DND-41 (cell line): ENCODE results near the gene FRZB.

Experiments
- ATAC-seq: fragments of 200-7000 bp; cut with Tn5 transposase; 3 replicates; pipeline ENCODE4 v1.9.1; 2021; ENCODE audit warnings: low read depth; ENCODE audit not compliant: insufficient read depth
- DNase-seq: peaks from one replicate; pipeline ENCODE4 v3.0.0-alpha.2; 2020
- H2AFZ ChIP-seq: 2 replicates; pipeline ENCODE4 v1.6.0; 2012; ENCODE audit warnings: low read depth, low read length
- H3K27ac ChIP-seq: 2 replicates; pipeline ENCODE4 v1.5.1; 2012; ENCODE audit warnings: low read length, inconsistent platforms
- H3K27me3 ChIP-seq: fragments of 200-600 bp; sonication (generic); 2 replicates; pipeline ENCODE4 v1.6.0; 2012; ENCODE audit warnings: low read length, mild to moderate bottlenecking, inconsistent platforms; ENCODE audit not compliant: insufficient read depth, poor library complexity
- H3K36me3 ChIP-seq: 2 replicates; pipeline ENCODE4 v1.5.1; 2012; ENCODE audit warnings: low read length, inconsistent platforms; ENCODE audit not compliant: insufficient read depth
- H3K4me1 ChIP-seq: 2 replicates; pipeline ENCODE4 v1.5.1; 2012; ENCODE audit warnings: mild to moderate bottlenecking, low read length; ENCODE audit not compliant: insufficient read depth
- H3K4me2 ChIP-seq: 2 replicates; pipeline ENCODE4 v1.6.0; 2012; ENCODE audit warnings: mild to moderate bottlenecking, moderate library complexity, low read length, inconsistent platforms; ENCODE audit not compliant: insufficient read depth
- H3K4me3 ChIP-seq, 2 experiments: fragments of 200-600 bp in 1 of 2; shearing (Covaris generic) in 1 of 2; 2 replicates each; pipeline ENCODE4 v1.5.1; 2012 to 2016; ENCODE audit warnings: inconsistent platforms in 2 of 2, low read length in 2 of 2, mild to moderate bottlenecking in 2 of 2, low read depth in 1 of 2, moderate library complexity in 1 of 2
- H3K79me2 ChIP-seq: 2 replicates; pipeline ENCODE4 v1.6.0; 2012; ENCODE audit warnings: low read length, inconsistent platforms; ENCODE audit not compliant: insufficient read depth
- H3K9ac ChIP-seq: 2 replicates; pipeline ENCODE4 v1.6.0; 2012; ENCODE audit warnings: low read depth, mild to moderate bottlenecking, inconsistent platforms, low read length, moderate library complexity
- H3K9me3 ChIP-seq: 2 replicates; pipeline ENCODE4 v1.5.1; 2012; ENCODE audit warnings: low read length, moderate library complexity, mild to moderate bottlenecking, inconsistent platforms; ENCODE audit not compliant: insufficient read depth, severe bottlenecking
- H4K20me1 ChIP-seq: 2 replicates; pipeline ENCODE4 v1.6.0; 2012; ENCODE audit warnings: low read length; ENCODE audit not compliant: insufficient read depth
- EZH2 ChIP-seq: IDR thresholded peaks from 3 replicates; pipeline ENCODE4 v1.6.1; 2012; ENCODE audit warnings: borderline replicate concordance, low read depth, mild to moderate bottlenecking, moderate library complexity, low read length, inconsistent platforms; ENCODE audit not compliant: severe bottlenecking
- TF ChIP-seq, protein P1 (sequence below): IDR thresholded peaks from 2 replicates; pipeline ENCODE4 v1.5.1; 2012; ENCODE audit warnings: borderline replicate concordance, low read length, moderate library complexity, mild to moderate bottlenecking; ENCODE audit not compliant: poor library complexity, severe bottlenecking; ENCODE audit errors: extremely low read depth

FRZB gene

DNA sequence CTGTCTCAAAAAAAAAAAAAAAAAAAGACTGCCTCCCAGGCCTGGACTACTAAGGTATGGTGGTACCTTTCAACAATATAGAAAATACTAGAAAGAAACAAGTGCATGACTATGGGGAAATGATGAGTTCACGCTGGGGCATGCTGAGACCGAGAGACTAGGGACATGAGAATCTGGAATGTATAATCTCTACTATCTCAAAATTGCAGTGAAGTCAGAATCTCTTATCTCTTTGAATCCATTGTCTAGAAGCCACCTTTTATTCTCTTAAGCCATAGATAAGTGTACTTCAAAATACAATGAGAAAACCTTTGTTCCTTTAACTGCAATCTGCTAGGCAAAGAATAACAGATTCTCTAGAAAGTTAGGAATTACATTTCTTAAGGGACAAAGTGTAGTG is 5.6 kb downstream of the FRZB start:
- H3K4me1 ChIP-seq: no peaks in the 10 kb centered on the region
- TF ChIP-seq, protein P1, sequence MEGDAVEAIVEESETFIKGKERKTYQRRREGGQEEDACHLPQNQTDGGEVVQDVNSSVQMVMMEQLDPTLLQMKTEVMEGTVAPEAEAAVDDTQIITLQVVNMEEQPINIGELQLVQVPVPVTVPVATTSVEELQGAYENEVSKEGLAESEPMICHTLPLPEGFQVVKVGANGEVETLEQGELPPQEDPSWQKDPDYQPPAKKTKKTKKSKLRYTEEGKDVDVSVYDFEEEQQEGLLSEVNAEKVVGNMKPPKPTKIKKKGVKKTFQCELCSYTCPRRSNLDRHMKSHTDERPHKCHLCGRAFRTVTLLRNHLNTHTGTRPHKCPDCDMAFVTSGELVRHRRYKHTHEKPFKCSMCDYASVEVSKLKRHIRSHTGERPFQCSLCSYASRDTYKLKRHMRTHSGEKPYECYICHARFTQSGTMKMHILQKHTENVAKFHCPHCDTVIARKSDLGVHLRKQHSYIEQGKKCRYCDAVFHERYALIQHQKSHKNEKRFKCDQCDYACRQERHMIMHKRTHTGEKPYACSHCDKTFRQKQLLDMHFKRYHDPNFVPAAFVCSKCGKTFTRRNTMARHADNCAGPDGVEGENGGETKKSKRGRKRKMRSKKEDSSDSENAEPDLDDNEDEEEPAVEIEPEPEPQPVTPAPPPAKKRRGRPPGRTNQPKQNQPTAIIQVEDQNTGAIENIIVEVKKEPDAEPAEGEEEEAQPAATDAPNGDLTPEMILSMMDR: no peak
- no peak for TF ChIP-seq EZH2
- DNase-seq (no peak), ATAC-seq (no peak)
- H3K9me3 ChIP-seq: no peaks in the 10 kb centered on the region
- no peaks in the 10 kb centered on the region for H4K20me1 ChIP-seq
- H3K4me3 ChIP-seq: no peak overlapping the region
- H3K27ac ChIP-seq: no peak overlapping the region
- H3K27me3 ChIP-seq: no peaks in the 10 kb centered on the region
- H3K36me3 ChIP-seq: no peaks in the 10 kb centered on the region
- no peak overlapping the region for H2AFZ ChIP-seq
- H3K4me2 ChIP-seq: no peak overlapping the region
- no peak overlapping the region for H3K9ac ChIP-seq
- H3K79me2 ChIP-seq: no peaks in the 10 kb centered on the region

DNA sequence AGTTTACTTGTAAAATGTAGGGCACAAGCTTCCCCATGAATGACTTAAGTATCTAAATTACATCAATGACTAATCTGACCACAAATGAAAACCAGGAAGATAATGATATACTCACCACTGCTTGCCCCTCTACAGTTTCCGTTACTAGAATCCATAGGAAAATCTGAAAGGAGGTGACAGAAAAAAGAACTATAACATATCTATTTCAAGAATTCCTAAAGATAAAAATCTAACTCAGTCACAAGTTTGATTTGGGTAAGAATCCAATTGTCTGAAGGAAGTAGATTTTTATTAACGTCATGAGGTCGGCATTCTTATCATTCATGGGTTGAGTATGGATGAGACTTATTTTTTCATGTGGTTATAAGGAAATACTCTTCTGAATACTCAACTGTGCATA is 7.8 kb downstream of the FRZB start:
- no peak for DNase-seq

DNA sequence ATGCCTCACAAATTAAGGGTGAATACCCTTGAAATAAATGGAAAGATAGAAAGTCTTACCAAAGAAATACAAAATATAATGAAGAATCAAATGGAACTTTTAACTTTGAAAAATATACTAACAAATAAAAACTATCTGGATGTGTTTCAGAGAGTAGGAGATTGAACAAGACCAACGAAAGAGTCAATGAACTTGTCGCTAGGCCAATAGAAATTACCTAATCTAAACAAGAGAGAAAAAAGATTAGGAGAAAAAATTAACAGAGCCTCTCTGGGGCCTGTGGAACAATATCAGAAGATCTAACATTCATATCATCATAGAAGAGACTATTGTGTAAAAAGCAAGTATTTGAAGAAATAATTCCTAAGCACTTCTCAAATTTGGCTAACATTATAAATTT is 11.1 kb downstream of the FRZB start:
- ATAC-seq: no peak
- TF ChIP-seq, protein P1: no peak
- TF ChIP-seq EZH2: no peak
- Histone ChIP-seq H2AFZ (no peak overlapping the region), H3K36me3 (no peaks in the 10 kb centered on the region), H3K9me3 (no peaks in the 10 kb centered on the region), H3K4me1 (no peaks in the 10 kb centered on the region), H3K9ac (no peak overlapping the region), H4K20me1 (no peaks in the 10 kb centered on the region), H3K79me2 (no peaks in the 10 kb centered on the region), H3K4me3 (no peak overlapping the region), H3K27me3 (no peaks in the 10 kb centered on the region), H3K27ac (no peak overlapping the region), H3K4me2 (no peak overlapping the region)
- no peak for DNase-seq

More for the DNA sequence above, 7.8 kb downstream of the FRZB start:
- Histone ChIP-seq H3K4me1 (no peaks in the 10 kb centered on the region), H4K20me1 (no peaks in the 10 kb centered on the region), H3K36me3 (no peaks in the 10 kb centered on the region), H2AFZ (no peak overlapping the region), H3K9ac (no peak overlapping the region), H3K27ac (no peak overlapping the region), H3K79me2 (no peaks in the 10 kb centered on the region), H3K4me3 (no peak overlapping the region), H3K27me3 (no peaks in the 10 kb centered on the region), H3K4me2 (no peak overlapping the region), H3K9me3 (no peaks in the 10 kb centered on the region)
- TF ChIP-seq, protein P1: no peak
- TF ChIP-seq EZH2: no peak
- no peak for ATAC-seq

DNA sequence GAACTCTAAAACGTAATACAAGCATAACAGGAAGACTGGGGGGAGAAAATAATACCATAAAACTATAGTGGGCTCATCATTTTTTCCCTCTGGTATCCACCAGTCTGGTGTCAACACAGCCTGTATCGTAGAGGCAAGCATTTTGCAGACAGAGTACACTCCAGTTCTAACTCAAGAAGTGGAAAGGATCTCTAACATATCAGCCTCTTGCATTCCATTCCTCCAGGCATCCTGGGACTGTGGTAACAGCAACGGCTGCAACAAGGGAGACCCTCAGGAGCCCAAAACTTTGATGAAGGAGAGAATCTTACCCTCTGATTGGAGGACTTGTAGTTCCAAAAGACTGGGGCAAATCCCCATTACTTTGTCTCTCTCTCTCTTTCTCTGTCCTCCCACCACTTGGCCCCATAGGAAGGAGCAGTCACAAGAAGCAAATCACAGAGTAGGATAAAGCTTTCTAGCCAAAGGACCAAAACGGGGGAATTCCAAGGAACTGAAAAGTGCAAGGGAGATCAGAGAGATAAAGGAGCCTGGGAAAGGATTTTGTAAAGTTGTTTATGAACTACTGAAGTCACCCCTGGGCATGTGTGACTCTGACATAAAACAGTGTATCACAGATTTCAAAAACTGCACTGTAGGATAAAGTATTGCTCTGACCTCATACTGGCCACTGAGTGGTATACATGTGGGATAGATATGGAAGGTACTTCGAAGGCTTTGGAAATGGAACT is 11.9 kb downstream of the FRZB start:
- DNase-seq (no peak), ATAC-seq (no peak)
- Histone ChIP-seq H4K20me1 (no peaks in the 10 kb centered on the region), H3K4me2 (no peak overlapping the region), H3K9me3 (no peaks in the 10 kb centered on the region), H3K4me1 (no peaks in the 10 kb centered on the region), H3K9ac (no peak overlapping the region), H3K4me3 (no peak overlapping the region), H3K79me2 (no peaks in the 10 kb centered on the region), H3K27ac (no peak overlapping the region), H3K27me3 (no peaks in the 10 kb centered on the region), H2AFZ (no peak overlapping the region), H3K36me3 (no peaks in the 10 kb centered on the region)
- no peak for TF ChIP-seq EZH2
- TF ChIP-seq, protein P1: no peak
